ENCODE data around the gene ANKRD18A.
"Not testable (repeated sequence)": the region's sequence is repeated elsewhere in the genome, so short reads cannot be mapped to it uniquely, and the experiment has no call there.

DNA sequence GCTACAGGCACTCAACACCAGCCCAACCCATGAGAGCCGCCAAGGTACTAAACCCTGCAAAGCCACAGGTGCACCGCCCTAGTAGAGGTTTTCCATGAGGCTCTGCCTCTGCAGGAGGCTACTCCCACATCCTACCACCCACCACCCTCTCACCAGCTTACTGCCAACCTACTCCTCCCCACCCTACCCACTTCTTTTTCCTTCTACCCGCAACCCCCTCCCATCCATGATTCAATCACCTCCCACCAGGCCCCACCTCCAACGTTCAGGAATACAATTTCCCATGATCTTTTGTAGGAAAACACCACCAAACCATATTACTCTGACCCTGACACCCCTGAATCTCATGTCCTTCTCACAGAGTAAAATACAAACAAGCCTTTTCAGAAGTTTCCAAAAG is 67.4 kb downstream of the ANKRD18A start:
- TF ChIP-seq, protein P1, sequence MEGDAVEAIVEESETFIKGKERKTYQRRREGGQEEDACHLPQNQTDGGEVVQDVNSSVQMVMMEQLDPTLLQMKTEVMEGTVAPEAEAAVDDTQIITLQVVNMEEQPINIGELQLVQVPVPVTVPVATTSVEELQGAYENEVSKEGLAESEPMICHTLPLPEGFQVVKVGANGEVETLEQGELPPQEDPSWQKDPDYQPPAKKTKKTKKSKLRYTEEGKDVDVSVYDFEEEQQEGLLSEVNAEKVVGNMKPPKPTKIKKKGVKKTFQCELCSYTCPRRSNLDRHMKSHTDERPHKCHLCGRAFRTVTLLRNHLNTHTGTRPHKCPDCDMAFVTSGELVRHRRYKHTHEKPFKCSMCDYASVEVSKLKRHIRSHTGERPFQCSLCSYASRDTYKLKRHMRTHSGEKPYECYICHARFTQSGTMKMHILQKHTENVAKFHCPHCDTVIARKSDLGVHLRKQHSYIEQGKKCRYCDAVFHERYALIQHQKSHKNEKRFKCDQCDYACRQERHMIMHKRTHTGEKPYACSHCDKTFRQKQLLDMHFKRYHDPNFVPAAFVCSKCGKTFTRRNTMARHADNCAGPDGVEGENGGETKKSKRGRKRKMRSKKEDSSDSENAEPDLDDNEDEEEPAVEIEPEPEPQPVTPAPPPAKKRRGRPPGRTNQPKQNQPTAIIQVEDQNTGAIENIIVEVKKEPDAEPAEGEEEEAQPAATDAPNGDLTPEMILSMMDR (IDR thresholded peaks at IDR 0.05): not testable (repeated sequence)
- TF ChIP-seq EZH2 (IDR thresholded peaks at IDR 0.05; ENCODE audit: borderline replicate concordance, insufficient read depth, low read depth, low read length, poor library complexity, severe bottlenecking): not testable (repeated sequence)
